ENCODE results near the gene MAOA. TPM values are rescaled to one million over a fixed set of nuclear protein-coding genes. Genes with fewer than 3 reads are reported as not detected.

MAOA gene
- 0.69 to 1.3 TPM (median 0.92 TPM) in 5 replicates for total RNA-seq (2022; extraction: Qiagen RNA extraction)

GRCh38 chrX:43656005-43656494 lies at the start of gene MAOA:
Gene MAOA (plus strand): TSS chrX:43656299. CDS start chrX:43656342, 43 bp downstream.

Other genes with a start within 250 kb of the MAOA start
- 0.13 to 0.19 TPM (median 0.16 TPM) in 4 of 5 replicates, not detected in the other for gene MAOB, start 226.2 kb downstream of the MAOA start, total RNA-seq (2022; extraction: Qiagen RNA extraction)